ENCODE measurements around the gene PLA2G2A.

Gene PLA2G2A

GRCh38 chr1:19954059-19954458 lies 25.4 kb downstream of the PLA2G2A start:
- Histone ChIP-seq H3K4me3 (ENCODE audit: insufficient read depth, low read depth, low read length) (no peak overlapping the region), H3K36me3 (ENCODE audit: control insufficient read depth, insufficient read depth, low read length) (no peaks in the 10 kb centered on the region), H3K27ac (ENCODE audit: insufficient read depth, low read depth, low read length, poor library complexity, severe bottlenecking) (no peak overlapping the region), H3K27me3 (ENCODE audit: control insufficient read depth, insufficient read depth, low read length, poor library complexity, severe bottlenecking) (no peaks in the 10 kb centered on the region), H3K4me1 (ENCODE audit: control insufficient read depth, insufficient read depth, low read length) (no peaks in the 10 kb centered on the region), H3K9me3 (ENCODE audit: control insufficient read depth, low read length) (no peaks in the 10 kb centered on the region)
- WGBS, 2 experiments, result 91 to 97% methylated on average over 2 of the region's 2 CpGs

GRCh38 chr1:19949016-19949415 lies 30.4 kb downstream of the PLA2G2A start:
- Histone ChIP-seq H3K27me3 (ENCODE audit: control insufficient read depth, insufficient read depth, low read length, poor library complexity, severe bottlenecking) (no peaks in the 10 kb centered on the region), H3K36me3 (ENCODE audit: control insufficient read depth, insufficient read depth, low read length) (no peaks in the 10 kb centered on the region), H3K27ac (ENCODE audit: insufficient read depth, low read depth, low read length, poor library complexity, severe bottlenecking) (no peak overlapping the region), H3K4me1 (ENCODE audit: control insufficient read depth, insufficient read depth, low read length) (no peaks in the 10 kb centered on the region), H3K4me3 (ENCODE audit: insufficient read depth, low read depth, low read length) (no peak overlapping the region), H3K9me3 (ENCODE audit: control insufficient read depth, low read length) (no peaks in the 10 kb centered on the region)
- 33 to 58% methylated on average over 1 to 2 of the region's 2 CpGs for WGBS, 2 experiments

DNA sequence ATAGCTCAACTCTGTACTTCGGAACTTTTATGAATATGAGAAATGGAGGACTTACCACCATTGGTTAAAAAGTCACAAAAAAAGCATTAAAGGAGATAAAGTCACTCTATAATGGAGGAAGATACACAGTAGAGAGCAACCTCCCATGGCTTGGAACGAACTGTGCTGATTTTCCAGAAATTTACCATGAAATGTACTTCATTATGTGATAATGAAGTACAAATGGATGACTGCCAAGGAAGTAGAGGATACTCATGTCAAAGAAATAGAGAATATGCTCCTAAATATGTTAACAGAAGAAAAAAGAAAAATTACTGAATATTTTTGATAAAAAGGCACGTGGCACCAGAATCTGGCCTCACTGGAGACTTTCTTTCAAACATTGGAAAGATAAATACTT lies 32.4 kb downstream of the PLA2G2A start:
- Histone ChIP-seq H3K4me1 (ENCODE audit: control insufficient read depth, insufficient read depth, low read length) (no peaks in the 10 kb centered on the region), H3K9me3 (ENCODE audit: control insufficient read depth, low read length) (no peaks in the 10 kb centered on the region), H3K4me3 (ENCODE audit: insufficient read depth, low read depth, low read length) (no peak overlapping the region), H3K36me3 (ENCODE audit: control insufficient read depth, insufficient read depth, low read length) (no peaks in the 10 kb centered on the region), H3K27ac (ENCODE audit: insufficient read depth, low read depth, low read length, poor library complexity, severe bottlenecking) (no peak overlapping the region), H3K27me3 (ENCODE audit: control insufficient read depth, insufficient read depth, low read length, poor library complexity, severe bottlenecking) (no peaks in the 10 kb centered on the region)
- WGBS, 2 experiments, result 92 to 98% methylated on average over 2 to 3 of the region's 3 CpGs

GRCh38 chr1:19946331-19946751 lies 33.1 kb downstream of the PLA2G2A start:
- Histone ChIP-seq H3K36me3 (ENCODE audit: control insufficient read depth, insufficient read depth, low read length) (no peaks in the 10 kb centered on the region), H3K4me1 (ENCODE audit: control insufficient read depth, insufficient read depth, low read length) (no peaks in the 10 kb centered on the region), H3K9me3 (ENCODE audit: control insufficient read depth, low read length) (no peaks in the 10 kb centered on the region), H3K4me3 (ENCODE audit: insufficient read depth, low read depth, low read length) (no peak overlapping the region), H3K27me3 (ENCODE audit: control insufficient read depth, insufficient read depth, low read length, poor library complexity, severe bottlenecking) (no peaks in the 10 kb centered on the region), H3K27ac (ENCODE audit: insufficient read depth, low read depth, low read length, poor library complexity, severe bottlenecking) (no peak overlapping the region)
- WGBS, 2 experiments, result 89 to 94% methylated on average over 6 of the region's 6 CpGs

DNA sequence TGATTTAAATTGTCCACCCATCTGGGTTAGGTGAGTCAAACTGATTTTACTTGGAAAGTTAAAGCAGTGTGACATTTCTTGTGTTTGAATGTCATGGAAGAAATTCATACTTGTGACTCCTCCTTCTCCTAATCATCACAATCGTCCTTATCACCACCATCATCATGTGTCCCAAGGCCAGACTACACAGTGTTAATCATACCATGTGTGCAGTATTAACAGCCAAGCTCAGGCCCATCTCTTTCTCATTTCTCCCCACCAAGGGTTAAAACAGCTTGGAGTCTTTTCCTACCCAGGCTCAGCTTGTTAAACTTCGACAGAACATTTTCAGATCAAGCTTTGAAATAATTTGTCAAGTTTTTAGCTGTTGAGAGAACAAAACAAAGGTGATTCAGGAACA lies 33.5 kb downstream of the PLA2G2A start:
- 83 to 98% methylated on average over 2 of the region's 2 CpGs for WGBS, 2 experiments
- Histone ChIP-seq H3K36me3 (ENCODE audit: control insufficient read depth, insufficient read depth, low read length) (no peaks in the 10 kb centered on the region), H3K4me3 (ENCODE audit: insufficient read depth, low read depth, low read length) (no peak overlapping the region), H3K27ac (ENCODE audit: insufficient read depth, low read depth, low read length, poor library complexity, severe bottlenecking) (no peak overlapping the region), H3K9me3 (ENCODE audit: control insufficient read depth, low read length) (no peaks in the 10 kb centered on the region), H3K27me3 (ENCODE audit: control insufficient read depth, insufficient read depth, low read length, poor library complexity, severe bottlenecking) (no peaks in the 10 kb centered on the region), H3K4me1 (ENCODE audit: control insufficient read depth, insufficient read depth, low read length) (no peaks in the 10 kb centered on the region)

GRCh38 chr1:19942657-19943056 lies 36.8 kb downstream of the PLA2G2A start:
- no peaks in the 10 kb centered on the region for H3K36me3 ChIP-seq (ENCODE audit: control insufficient read depth, insufficient read depth, low read length)
- WGBS, 2 experiments, result 97 to 99% methylated on average over 2 of the region's 2 CpGs
- no peak overlapping the region for H3K27ac ChIP-seq (ENCODE audit: insufficient read depth, low read depth, low read length, poor library complexity, severe bottlenecking)
- H3K9me3 ChIP-seq (ENCODE audit: control insufficient read depth, low read length), result no peaks in the 10 kb centered on the region
- H3K4me3 ChIP-seq (ENCODE audit: insufficient read depth, low read depth, low read length), result no peak overlapping the region
- no peaks in the 10 kb centered on the region for H3K4me1 ChIP-seq (ENCODE audit: control insufficient read depth, insufficient read depth, low read length)
- H3K27me3 ChIP-seq (ENCODE audit: control insufficient read depth, insufficient read depth, low read length, poor library complexity, severe bottlenecking), result no peaks in the 10 kb centered on the region

GRCh38 chr1:19942088-19942487 lies 37.3 kb downstream of the PLA2G2A start:
- H3K9me3 ChIP-seq (ENCODE audit: control insufficient read depth, low read length), result no peaks in the 10 kb centered on the region
- WGBS, 2 experiments, result 92 to 95% methylated on average over 3 of the region's 3 CpGs
- no peak overlapping the region for H3K4me3 ChIP-seq (ENCODE audit: insufficient read depth, low read depth, low read length)
- H3K4me1 ChIP-seq (ENCODE audit: control insufficient read depth, insufficient read depth, low read length), result no peaks in the 10 kb centered on the region
- no peaks in the 10 kb centered on the region for H3K27me3 ChIP-seq (ENCODE audit: control insufficient read depth, insufficient read depth, low read length, poor library complexity, severe bottlenecking)
- H3K27ac ChIP-seq (ENCODE audit: insufficient read depth, low read depth, low read length, poor library complexity, severe bottlenecking), result no peak overlapping the region
- H3K36me3 ChIP-seq (ENCODE audit: control insufficient read depth, insufficient read depth, low read length), result no peaks in the 10 kb centered on the region

DNA sequence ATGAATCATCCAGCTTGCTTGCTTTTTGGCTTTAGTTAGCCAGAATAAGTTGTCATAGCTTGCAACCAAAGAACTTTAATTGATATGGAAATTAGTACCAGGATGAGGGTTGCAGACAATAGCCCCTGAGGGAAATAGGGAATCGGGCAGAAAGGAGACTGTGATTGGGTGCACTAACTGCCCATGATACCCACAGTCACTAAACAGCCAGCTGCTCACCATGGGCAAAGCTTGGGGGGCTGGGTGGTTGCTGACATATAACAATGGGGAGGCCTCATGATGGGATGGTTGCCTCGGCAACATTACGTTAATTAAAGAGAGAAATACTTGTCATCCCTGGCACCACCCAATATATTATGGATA lies 38.2 kb downstream of the PLA2G2A start:
- Histone ChIP-seq H3K4me1 (ENCODE audit: control insufficient read depth, insufficient read depth, low read length) (no peaks in the 10 kb centered on the region), H3K9me3 (ENCODE audit: control insufficient read depth, low read length) (no peaks in the 10 kb centered on the region), H3K4me3 (ENCODE audit: insufficient read depth, low read depth, low read length) (no peak overlapping the region), H3K27ac (ENCODE audit: insufficient read depth, low read depth, low read length, poor library complexity, severe bottlenecking) (no peak overlapping the region), H3K27me3 (ENCODE audit: control insufficient read depth, insufficient read depth, low read length, poor library complexity, severe bottlenecking) (no peaks in the 10 kb centered on the region), H3K36me3 (ENCODE audit: control insufficient read depth, insufficient read depth, low read length) (no peaks in the 10 kb centered on the region)
- 87 to 93% methylated on average over 3 of the region's 3 CpGs for WGBS, 2 experiments

DNA sequence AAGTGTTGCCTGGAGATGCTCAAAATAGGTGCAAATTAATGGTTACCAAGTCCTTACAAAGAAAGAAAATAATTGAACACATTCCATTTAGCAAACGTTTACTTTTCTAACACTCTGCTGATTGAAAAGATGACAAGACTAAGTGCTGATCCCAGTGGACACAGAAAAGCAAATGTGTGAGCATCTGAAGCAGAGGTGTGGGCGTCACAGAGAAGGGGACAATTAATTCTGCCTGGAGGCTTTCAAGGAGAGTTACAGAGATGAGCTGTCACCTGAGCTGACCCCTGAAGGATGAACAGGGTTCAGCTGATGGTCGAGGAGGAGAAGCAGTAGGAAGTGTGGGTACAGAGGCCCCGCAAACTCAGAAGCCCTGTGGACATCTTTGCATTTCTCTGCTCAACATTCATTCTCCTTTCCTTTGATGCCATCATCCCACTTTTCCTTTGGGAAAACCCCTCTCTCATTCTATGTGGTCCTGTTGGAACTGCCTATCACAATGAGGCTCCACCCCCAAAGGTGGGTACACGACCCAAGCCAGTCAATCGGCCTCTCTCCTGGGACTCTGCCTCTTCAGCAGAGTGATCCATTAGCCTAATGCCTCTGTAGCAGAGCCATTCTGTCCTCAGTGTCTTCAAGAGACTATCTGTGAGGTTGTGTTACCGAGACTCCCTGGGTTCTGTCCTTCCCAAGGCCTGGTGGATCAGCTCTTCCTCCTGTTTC lies 38.8 kb downstream of the PLA2G2A start:
- no peak overlapping the region for H3K4me3 ChIP-seq (ENCODE audit: insufficient read depth, low read depth, low read length)
- no peak overlapping the region for H3K27ac ChIP-seq (ENCODE audit: insufficient read depth, low read depth, low read length, poor library complexity, severe bottlenecking)
- no peaks in the 10 kb centered on the region for H3K4me1 ChIP-seq (ENCODE audit: control insufficient read depth, insufficient read depth, low read length)
- H3K36me3 ChIP-seq (ENCODE audit: control insufficient read depth, insufficient read depth, low read length), result no peaks in the 10 kb centered on the region
- 86 to 89% methylated on average over 7 of the region's 7 CpGs for WGBS, 2 experiments
- H3K9me3 ChIP-seq (ENCODE audit: control insufficient read depth, low read length), result no peaks in the 10 kb centered on the region
- no peaks in the 10 kb centered on the region for H3K27me3 ChIP-seq (ENCODE audit: control insufficient read depth, insufficient read depth, low read length, poor library complexity, severe bottlenecking)

DNA sequence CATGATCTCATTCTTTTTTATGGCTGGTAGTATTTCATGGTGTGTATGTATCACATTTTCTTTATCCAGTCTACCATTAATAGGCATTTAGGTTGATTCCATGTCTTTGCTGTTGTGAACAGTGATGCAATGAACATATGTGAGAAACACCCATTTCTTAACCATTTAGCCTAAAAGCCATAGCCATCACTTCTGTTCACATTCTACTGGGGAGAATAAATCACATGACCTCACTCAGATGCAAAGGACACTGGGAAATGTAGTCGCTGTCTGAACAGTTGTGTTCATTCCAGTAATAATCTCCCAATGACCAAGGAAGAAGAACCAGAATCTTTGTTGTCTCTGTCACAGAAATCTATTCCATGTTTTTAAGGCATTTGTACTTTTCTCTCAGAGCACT lies 40.9 kb downstream of the PLA2G2A start:
- WGBS, 2 experiments, result 89 to 98% methylated on average over 1 of the region's 1 CpG
- Histone ChIP-seq H3K27me3 (ENCODE audit: control insufficient read depth, insufficient read depth, low read length, poor library complexity, severe bottlenecking) (no peaks in the 10 kb centered on the region), H3K36me3 (ENCODE audit: control insufficient read depth, insufficient read depth, low read length) (no peaks in the 10 kb centered on the region), H3K9me3 (ENCODE audit: control insufficient read depth, low read length) (no peaks in the 10 kb centered on the region), H3K4me3 (ENCODE audit: insufficient read depth, low read depth, low read length) (no peak overlapping the region), H3K27ac (ENCODE audit: insufficient read depth, low read depth, low read length, poor library complexity, severe bottlenecking) (no peak overlapping the region), H3K4me1 (ENCODE audit: control insufficient read depth, insufficient read depth, low read length) (no peaks in the 10 kb centered on the region)
